IPS-18c (cell line): ENCODE measurements around the gene OTOS.

ENCODE experiments used
- H3K4me3 ChIP-seq: 2 replicates; pipeline ENCODE4 v1.7.0; 2013; ENCODE audit warnings: low read depth, mild to moderate bottlenecking, low read length, moderate library complexity; ENCODE audit not compliant: insufficient read depth
- H3K9me3 ChIP-seq: one replicate; pipeline ENCODE4 v1.6.1; 2013; ENCODE audit warnings: mild to moderate bottlenecking, low read length, moderate library complexity; ENCODE audit not compliant: control insufficient read depth, insufficient read depth

OTOS gene

GRCh38 chr2:240140511-240140910 lies at the start of gene OTOS:
TSS of gene OTOS (minus strand) at chr2:240140658. CDS start at chr2:240140326, 332 bp downstream.
- H3K9me3 ChIP-seq: peaks cover 2% of the 10 kb centered on the region
- no peak within 1 kb of the TSS for H3K4me3 ChIP-seq

- peaks cover 3% of the 10 kb centered on the region for H3K9me3 ChIP-seq
- no peak overlapping the region for H3K4me3 ChIP-seq
Observed at GRCh38 chr2:240189686-240190085, 49.2 kb upstream of the OTOS start.

- H3K4me3 ChIP-seq: no peak overlapping the region; the same call in 1 of the 2 replicates
Observed at GRCh38 chr2:240187989-240188590, 47.6 kb upstream of the OTOS start.

GRCh38 chr2:240186191-240186725 lies 45.8 kb upstream of the OTOS start:
- H3K4me3 ChIP-seq: no peak overlapping the region
- H3K9me3 ChIP-seq: peaks cover 3% of the 10 kb centered on the region

More at GRCh38 chr2:240187989-240188590, 47.6 kb upstream of the OTOS start:
- peaks cover 3% of the 10 kb centered on the region for H3K9me3 ChIP-seq

- peaks cover 3% of the 10 kb centered on the region for H3K9me3 ChIP-seq
- no peak overlapping the region for H3K4me3 ChIP-seq
Observed at GRCh38 chr2:240184656-240185055, 44.2 kb upstream of the OTOS start.

- Histone ChIP-seq H3K4me3 (no peak overlapping the region), H3K9me3 (peaks cover 3% of the 10 kb centered on the region)
Observed at GRCh38 chr2:240183875-240184590, 43.6 kb upstream of the OTOS start.

- peaks cover 2% of the 10 kb centered on the region for H3K9me3 ChIP-seq
- H3K4me3 ChIP-seq: no peak overlapping the region
Observed at GRCh38 chr2:240183006-240183874, 42.8 kb upstream of the OTOS start.

- H3K9me3 ChIP-seq: no peaks in the 10 kb centered on the region
Observed at GRCh38 chr2:240182476-240182875, 42.0 kb upstream of the OTOS start.

GRCh38 chr2:240182001-240182400 lies 41.5 kb upstream of the OTOS start:
- Histone ChIP-seq H3K4me3 (no peak overlapping the region), H3K9me3 (no peaks in the 10 kb centered on the region)

More at GRCh38 chr2:240182476-240182875, 42.0 kb upstream of the OTOS start:
- no peak overlapping the region for H3K4me3 ChIP-seq

- no peak overlapping the region for H3K4me3 ChIP-seq
- no peaks in the 10 kb centered on the region for H3K9me3 ChIP-seq
Observed at GRCh38 chr2:240179941-240180666, 39.6 kb upstream of the OTOS start.

- no peaks in the 10 kb centered on the region for H3K9me3 ChIP-seq
- H3K4me3 ChIP-seq: no peak overlapping the region
Observed at GRCh38 chr2:240179186-240179815, 38.8 kb upstream of the OTOS start.

- H3K9me3 ChIP-seq: peaks cover 2% of the 10 kb centered on the region
- no peak overlapping the region for H3K4me3 ChIP-seq
Observed at GRCh38 chr2:240178564-240178963, 38.1 kb upstream of the OTOS start.

GRCh38 chr2:240174496-240174895 lies 34.0 kb upstream of the OTOS start:
- Histone ChIP-seq H3K4me3 (no peak overlapping the region), H3K9me3 (peaks cover 2% of the 10 kb centered on the region)

GRCh38 chr2:240172071-240172895 lies 31.8 kb upstream of the OTOS start:
- H3K9me3 ChIP-seq: peaks cover 2% of the 10 kb centered on the region
- H3K4me3 ChIP-seq: no peak overlapping the region

- Histone ChIP-seq H3K4me3 (no peak overlapping the region), H3K9me3 (peaks cover 2% of the 10 kb centered on the region)
Observed at GRCh38 chr2:240170883-240171282, 30.4 kb upstream of the OTOS start.

GRCh38 chr2:240170354-240170735 lies 29.9 kb upstream of the OTOS start:
- Histone ChIP-seq H3K9me3 (peaks cover 2% of the 10 kb centered on the region), H3K4me3 (no peak overlapping the region)
